ENCODE data around the gene USP7.
"Not testable (repeated sequence)": the region's sequence is repeated elsewhere in the genome, so short reads cannot be mapped to it uniquely, and the experiment has no call there.

Gene USP7

DNA sequence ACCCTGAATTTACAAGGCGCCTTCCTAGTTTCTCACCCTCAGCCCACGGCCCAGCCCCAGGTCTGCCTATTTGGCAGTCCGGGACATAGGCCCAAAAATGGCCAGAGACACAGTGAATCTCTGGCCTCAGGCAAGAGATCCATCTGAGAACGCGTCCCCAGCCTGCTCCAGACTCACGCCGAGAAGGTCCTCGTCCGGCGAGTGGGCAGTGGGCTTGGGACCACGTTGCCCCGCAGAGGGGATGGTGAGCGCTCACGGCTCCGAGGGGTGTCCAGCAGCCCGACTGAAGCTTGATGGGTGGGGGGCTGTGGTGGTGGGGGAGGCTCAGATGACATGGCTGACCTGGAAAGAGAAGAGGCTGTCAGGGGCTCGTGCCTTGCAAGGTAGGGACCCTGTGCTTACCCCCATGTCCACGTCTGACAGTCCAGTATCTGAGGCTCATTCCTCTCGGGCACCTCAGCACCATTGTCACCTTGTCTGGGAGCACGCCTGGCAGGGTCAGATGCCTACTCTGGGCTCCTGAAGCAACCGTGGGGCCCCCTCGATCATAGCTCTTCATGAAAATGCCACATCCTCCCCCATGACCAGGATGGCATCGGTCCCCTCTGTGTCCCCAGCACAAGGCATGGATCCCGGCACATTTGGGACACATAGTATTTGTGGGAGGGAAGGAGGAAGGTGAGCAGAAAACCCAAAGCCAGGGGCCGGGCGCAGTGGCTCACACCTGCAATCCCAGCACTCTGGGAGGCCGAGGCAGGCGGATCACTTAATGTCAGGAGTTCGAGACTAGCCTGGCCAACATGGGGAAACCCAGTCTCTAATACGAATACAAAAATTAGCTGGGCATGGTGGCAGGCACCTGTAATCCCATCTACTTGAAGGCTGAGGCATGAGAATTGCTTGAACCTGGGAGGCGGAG is 104.5 kb downstream of the USP7 start:
- DNase-seq, result no peak

- no peak for DNase-seq
Measured at GRCh38 chr16:8855972-8856371, 107.7 kb downstream of the USP7 start.

DNA sequence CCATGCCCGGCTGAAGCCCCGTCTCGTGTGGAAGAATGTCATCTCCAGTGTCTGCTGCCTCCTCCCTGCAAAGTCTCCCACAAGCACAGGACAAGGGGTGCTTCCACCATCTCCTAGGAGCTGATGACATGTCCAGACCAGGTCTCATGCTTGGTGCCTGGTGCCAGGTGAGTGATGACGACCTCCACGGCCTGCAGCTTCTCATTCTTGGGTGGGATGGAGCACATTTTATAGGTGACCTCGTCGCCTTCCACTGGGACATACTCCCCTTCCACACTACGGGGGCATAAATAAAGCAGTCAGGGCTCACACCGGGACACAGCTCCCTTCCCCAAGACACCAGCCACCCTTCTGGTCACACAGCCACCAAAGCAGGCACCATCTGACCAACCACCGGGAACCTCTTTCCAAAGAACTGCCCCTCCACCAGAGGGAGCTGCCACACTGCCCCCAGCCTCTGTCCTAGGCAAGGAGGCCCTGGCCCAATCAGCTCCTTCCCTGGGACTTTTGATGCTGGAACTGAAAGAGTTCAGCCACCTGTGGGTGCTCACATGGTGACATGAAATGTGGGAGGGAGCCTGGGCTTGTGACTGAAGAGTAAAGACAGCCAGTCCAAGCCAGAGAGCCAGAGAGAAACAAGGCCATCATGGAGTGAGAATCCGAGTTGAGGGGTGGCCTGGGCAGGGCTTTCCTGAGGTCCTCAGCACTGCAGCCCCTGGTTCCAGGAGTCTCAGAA is 108.5 kb downstream of the USP7 start:
- no peak for DNase-seq

- no peak for DNase-seq
Measured at GRCh38 chr16:8854298-8854948, 109.3 kb downstream of the USP7 start.

- DNase-seq, result no peak
Measured at GRCh38 chr16:8853611-8854010, 110.1 kb downstream of the USP7 start.

DNA sequence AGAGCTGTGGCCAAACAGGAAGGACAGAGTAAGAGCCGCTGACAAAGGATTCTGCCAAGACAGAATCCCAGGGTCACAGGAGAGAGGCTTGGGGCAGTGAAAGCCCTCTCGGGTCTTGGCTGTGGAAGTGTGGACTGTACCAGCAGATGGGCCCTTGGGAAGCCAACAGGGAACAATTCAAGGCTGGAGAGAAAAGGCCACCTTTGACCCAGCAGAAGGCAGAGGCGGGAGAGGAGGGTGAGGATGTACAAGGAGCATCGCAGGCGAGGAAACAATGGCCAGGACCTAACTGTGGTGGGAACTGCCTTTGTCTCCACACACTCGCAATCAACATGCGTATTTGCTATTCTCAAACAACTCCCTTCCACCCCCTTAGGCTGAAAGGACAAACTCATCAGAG is 110.6 kb downstream of the USP7 start:
- no peak for DNase-seq

- DNase-seq, result no peak
Measured at GRCh38 chr16:8852534-8852933, 111.2 kb downstream of the USP7 start.

- no peak for DNase-seq
Measured at GRCh38 chr16:8851761-8852403, 111.8 kb downstream of the USP7 start.

DNA sequence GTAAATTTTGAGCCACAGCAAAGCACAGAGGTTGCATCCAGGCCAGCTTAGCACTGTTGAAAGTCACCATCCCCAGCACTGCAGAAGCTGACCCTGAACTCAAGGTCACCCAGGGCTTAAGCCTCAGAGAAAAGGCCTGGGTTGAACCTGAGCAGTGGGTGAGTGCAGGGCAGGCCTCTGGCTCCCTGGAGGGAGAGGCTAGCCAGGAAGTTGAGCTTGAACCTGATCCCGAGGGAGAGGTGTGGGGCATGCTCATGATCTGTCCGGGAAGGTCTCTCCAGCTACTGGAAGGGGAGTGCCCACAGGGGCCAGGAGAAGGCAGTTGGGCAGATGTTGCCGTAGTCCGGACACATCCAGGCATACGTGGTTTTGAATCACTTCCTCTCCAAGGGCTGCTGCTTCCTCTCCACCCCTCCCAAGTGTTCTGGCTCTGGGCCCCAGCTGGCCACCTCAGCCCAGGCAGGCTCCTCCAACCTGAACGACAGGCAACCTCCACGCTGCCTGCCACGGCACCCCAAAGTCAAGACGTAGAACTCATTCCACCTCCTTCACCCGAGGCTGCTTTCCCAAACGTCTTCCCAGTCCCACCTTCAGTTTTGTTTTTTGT is 113.3 kb downstream of the USP7 start:
- no peak for DNase-seq

GRCh38 chr16:8849411-8850011 is 114.2 kb downstream of the USP7 start:
- DNase-seq, result no peak

DNA sequence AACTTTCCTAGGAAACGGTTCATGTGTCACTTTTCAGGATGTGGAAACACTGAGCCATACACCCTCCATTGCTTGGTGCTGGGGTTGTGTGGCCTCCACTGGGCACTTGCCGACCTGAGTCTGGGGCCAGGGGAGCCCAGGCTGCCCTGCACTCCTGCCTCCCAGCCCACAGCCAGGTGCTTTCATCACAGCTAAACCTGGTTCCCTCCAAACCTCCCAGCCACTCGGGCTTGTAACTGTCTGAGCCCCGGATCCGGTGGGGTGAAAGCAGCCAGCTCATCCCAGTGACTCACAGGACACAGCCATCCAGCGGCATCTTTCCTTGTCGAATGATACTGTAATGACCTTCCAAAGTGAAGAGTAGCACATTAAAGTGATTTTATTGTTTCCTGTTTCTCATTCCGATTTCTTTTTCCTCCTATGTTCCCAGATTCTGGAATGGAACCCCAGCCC is 114.7 kb downstream of the USP7 start:
- no peak for DNase-seq

DNA sequence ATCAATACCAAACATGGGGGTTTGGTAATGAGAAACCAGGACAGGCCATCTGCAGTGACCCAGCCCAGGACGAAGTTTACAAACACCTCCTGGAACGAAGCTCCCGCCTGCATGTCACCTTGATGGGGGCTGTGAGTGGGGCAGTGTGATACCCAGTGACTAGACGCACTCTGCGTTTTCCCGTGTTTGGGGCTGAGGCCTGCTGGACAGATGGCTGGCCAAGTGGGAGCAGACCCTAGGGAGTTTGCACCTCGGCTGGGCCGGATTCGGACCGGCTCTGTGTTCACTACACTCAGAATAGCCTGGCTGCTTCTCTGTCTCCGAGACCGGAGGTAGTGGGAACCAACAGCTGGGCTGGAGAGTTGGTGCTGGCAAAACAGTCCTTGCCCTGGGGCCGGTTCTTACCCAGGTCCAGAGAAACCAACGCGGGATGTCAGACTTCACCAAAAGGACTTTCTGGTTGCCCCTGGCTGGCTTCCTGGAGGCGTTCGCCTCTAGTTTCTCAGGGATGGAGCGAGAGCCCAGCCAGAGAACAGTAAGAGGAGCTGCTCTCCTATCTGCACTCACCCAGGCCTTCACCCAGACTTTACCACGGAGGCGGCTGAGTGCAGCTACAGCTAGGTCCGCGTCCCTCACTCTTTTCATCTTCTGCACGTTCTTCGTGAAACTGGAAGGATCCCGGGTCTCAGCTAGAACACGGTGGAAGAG is 115.3 kb downstream of the USP7 start:
- DNase-seq, result no peak

GRCh38 chr16:8847623-8848022 is 116.1 kb downstream of the USP7 start:
- no peak for DNase-seq

DNA sequence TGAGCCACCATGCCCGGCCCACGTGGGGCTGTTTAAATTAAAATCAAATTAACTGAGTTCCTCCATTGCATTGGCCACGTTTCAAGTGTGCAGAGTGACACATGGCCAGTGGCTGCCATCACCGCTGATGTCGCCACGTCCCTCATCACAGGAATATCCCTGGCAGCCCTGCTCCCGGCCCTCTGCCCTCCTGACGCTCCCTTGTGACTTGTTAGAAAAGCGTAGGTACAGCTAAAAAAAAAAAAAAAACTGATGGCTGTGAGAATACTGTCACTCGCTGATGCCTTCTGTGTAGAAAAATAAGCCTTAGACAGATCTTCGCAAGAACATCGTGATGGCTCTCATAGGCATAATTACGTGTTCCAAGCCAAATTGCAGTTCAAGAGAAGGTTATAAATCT is 116.6 kb downstream of the USP7 start:
- no peak for DNase-seq

DNA sequence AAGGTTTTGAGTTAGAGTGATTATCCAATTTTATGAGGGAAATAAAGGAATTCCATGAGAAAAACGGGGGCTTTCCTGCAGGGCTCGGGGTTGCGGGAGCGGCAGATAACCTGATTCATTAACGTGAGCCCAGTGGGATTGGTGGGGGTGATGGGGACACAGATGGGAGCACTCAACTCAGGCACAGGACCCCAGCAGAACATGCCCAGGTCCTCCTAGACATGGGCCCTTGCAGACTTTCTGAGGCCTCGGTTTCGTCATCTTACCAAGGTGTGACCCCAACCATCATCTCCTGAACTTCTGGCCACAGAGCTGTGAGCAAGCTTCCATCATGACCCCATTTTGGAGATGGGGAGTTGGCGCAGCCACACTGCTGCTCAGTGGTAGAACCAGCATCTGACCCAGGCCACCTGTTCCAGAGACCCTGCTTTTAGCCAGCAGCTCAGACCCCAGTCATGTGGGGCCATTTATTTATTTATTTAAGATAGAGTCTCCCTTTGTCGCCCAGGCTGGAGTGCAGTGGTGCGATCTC is 117.2 kb downstream of the USP7 start:
- DNase-seq, result no peak

DNA sequence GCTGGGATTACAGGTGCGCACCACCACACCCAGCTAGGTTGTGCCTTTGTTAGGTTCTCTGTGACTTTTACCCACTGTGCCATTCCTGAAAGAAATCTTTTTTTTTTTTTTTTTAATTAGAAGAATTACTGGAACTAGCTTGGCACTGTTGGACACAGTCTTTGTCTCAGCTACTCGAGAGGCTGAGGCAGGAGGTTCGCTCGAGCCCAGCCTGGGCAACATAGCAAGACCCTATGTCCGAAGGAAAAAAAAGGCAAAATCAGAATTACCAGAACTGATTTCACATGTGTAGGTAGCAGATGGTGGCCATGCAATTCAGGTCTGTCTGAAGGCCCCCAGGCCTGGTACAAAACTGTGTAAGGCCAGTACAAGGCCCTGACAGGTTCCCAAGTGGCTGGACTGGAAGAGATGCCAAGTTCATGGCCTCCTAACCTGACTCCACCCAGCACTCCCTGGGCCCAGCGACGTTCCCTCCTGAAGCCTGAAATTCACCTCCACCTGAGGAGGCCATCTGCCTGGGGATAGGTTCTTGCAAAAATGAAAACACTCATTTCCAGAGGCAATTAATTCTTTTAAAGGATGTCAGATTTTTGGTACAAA is 117.9 kb downstream of the USP7 start:
- DNase-seq, result no peak

DNA sequence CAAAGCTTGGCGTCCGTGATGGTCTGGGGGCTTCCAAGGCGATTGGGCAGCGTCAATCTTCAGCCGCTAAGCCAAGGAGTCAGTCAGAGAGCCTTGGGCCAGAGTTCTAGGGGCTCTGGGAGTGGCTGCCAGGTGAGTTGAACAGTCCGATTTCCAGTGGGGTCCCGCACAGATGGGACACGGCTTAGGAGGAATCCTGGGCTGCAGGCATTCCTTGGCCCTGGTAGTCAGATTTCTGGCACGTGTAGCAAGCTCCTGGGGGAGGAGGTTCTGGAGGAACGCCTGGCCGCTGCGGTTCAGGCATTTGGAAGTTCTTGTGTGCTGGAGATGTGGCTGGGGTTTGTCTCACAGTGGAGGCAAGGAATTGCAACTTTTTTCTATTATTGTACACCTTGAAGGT is 120.4 kb downstream of the USP7 start:
- DNase-seq, result not testable (repeated sequence)
